GM21526 (cell line): ENCODE results near the gene NISCH.

Experiments used
- ATAC-seq: cut with Tn5 transposase; IDR thresholded peaks from one replicate; pipeline ENCODE4 v1.9.1; 2021; ENCODE audit warnings: moderate library complexity; ENCODE audit not compliant: unreplicated experiment, low FRiP score

NISCH gene

DNA sequence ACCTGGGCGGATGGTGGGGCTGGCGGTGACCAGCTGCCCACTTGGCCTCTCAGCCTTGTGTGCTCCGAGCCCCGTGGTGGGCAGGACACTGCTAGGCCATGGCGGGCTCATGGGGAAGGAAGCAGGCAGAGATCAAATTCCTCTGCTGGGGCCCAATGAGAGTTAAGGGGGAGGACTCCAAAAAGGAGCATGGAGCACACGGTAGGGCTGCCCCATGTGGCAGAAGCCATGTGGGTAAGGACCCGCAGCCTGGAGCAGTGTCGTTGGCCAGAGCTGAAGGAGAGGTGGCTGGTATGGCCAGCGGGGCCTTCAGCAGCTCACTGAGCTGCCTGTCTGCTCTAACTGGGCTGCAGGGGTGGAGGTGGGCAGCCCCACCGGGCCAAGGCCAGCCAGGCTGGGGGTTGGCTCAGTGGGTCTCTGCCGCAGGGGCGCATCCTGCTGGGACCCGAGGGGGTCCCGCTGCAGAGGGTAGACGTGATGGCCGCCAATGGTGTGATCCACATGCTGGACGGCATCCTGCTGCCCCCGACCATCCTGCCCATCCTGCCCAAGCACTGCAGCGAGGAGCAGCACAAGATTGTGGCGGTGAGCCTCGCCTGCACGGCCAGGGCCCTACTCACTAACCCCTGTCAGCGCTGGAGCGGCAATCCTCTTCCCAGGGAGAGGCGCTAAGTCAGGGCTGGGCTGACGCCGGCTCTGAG, 51.0 kb downstream of the NISCH start:
- ATAC-seq = no peak

DNA sequence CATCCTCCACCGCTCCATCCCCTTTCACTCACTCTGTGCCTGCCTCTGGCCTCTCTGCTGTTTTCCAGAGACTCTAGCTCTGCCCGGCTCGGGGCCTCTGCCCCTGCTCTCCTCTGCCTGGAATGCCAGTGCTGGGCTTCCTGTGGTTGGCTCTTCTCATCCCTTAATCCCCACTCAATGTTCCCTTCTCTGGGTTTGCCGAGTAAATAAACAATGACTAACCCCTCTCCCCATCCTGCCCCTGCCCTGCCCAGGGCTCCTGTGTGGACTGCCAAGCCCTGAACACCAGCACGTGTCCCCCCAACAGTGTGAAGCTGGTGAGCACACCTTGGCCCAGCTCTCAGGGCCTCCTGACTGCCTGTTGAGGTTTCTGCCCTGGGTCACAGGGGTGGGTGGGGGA, 52.0 kb downstream of the NISCH start:
- ATAC-seq = no peak

DNA sequence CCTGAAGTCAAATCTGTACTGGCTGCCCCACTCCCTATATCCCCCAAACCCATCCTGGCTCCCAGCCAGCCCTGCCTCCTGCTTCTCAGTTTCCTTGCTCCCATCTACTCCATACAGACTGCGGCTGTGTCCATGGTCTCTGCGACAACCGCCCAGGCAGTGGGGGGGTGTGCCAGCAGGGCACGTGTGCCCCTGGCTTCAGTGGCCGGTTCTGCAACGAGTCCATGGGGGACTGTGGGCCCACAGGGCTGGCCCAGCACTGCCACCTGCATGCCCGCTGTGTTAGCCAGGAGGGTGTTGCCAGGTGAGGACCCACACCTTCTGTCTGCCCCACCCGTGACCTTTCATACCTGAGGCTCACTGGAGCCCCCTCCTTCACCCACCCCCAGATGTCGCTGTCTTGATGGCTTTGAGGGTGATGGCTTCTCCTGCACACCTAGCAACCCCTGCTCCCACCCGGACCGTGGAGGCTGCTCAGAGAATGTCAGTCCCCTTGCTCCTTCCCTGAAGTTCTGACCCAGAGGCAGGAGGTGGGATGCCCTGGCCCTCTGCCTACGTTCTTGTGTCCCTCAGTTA, 54.4 kb downstream of the NISCH start:
- no peak for ATAC-seq

DNA sequence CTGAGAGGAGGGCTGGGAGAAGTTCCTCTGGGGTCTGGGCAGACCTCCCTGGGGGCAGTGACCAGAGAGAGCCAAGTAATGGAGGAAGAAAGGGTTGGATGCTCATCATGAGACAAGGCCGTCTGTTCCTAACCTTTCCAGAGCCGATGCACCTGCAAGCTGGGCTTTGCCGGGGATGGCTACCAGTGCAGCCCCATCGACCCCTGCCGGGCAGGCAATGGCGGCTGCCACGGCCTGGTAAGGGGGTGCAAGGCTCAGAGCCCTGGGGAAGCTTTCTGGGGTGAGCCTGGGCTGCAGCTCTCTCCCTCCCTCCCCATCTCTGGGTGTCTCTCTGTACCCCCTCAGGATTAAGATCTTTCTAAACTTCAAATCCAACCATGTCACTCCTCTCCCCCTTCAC, 56.1 kb downstream of the NISCH start:
- ATAC-seq = no peak

DNA sequence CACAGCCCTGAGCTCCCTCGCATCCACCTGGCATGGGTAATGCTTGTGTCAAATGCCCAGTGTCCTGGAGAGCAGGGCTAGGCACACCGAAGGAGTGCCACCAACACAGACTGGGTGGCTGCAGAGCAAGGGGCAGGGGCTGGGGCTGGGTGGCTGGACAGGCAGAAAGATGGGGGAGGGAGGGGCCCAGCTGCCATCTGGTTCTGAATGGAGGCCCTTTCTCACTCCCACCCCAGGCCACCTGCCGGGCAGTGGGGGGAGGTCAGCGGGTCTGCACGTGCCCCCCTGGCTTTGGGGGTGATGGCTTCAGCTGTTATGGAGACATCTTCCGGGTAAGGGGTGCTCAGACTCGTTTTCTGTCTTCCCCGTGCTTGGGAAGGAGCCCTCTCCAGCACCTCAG, 56.7 kb downstream of the NISCH start:
- ATAC-seq = no peak

DNA sequence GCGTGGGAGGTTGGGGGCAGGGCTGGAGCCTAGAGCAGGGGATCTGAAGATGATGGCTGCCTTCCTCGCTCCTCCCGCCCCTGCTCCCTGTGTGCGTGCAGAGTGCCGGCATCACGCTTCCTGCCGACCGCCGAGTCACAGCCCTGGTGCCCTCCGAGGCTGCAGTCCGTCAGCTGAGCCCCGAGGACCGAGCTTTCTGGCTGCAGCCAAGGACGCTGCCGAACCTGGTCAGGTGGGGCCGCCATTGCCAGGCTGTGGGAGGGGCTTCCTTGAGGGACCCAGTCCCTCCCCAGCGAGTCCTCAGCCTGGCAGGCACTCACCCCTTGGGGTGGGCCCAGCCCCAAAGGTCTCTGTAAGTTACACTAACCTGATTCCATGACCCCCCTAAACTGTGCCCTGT, 57.3 kb downstream of the NISCH start:
- ATAC-seq = no peak

DNA sequence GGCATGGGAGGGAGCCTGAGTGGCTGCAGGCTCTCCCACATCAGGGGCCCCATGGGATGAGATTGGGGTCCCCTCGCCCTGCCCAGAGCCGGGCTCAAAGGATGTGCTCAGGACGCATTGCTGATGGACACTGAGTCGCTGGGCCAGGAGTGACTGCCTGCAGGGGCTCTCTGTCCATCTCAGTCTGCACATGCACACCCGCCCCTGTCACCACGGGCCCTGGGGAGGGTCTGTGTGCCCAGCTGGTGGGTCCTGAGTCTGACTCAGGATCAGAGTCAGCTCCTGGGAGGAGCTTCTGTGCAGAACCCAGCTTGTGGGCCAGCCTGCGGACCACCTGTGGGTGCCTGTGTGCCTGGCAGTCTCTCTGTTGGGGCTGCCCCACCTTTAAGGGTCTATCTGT, 57.9 kb downstream of the NISCH start:
- ATAC-seq = no peak

DNA sequence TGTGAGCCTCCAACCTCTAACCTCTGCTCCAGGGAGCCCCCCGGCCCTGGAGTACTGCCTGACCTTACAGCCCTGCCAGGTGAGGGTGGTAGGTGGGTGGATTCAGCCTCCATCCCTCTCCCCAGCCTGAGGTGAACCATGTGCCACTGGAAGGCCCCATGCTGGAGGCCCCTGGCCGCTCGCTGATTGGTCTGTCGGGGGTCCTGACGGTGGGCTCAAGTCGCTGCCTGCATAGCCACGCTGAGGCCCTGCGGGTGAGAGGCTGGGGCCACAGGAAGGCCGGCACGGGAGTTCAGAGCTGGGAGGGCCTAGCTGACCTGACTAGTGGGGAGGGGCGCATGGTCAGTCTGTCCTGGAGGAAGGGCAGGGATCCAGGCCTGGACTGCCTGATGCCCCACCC, 59.2 kb downstream of the NISCH start:
- ATAC-seq = no peak

DNA sequence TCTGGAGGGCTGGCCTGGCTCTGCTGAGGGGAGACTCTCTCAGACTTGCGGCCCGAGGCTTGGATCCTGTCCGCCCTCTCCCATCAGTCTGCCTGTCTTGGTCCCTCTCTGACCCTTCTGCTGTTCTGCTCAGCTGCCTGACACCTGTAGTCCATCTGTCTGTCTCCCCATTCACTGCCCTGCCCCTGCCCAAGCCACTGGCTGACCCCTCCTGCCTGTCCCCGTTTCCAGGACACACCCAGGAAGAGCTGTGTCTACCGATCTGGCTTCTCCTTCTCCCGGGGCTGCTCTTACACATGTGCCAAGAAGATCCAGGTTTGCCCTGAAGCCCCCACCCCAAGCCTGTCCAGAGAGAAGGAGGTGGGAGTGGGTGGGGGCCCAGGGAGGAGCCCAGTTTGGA, 59.8 kb downstream of the NISCH start:
- ATAC-seq = no peak

DNA sequence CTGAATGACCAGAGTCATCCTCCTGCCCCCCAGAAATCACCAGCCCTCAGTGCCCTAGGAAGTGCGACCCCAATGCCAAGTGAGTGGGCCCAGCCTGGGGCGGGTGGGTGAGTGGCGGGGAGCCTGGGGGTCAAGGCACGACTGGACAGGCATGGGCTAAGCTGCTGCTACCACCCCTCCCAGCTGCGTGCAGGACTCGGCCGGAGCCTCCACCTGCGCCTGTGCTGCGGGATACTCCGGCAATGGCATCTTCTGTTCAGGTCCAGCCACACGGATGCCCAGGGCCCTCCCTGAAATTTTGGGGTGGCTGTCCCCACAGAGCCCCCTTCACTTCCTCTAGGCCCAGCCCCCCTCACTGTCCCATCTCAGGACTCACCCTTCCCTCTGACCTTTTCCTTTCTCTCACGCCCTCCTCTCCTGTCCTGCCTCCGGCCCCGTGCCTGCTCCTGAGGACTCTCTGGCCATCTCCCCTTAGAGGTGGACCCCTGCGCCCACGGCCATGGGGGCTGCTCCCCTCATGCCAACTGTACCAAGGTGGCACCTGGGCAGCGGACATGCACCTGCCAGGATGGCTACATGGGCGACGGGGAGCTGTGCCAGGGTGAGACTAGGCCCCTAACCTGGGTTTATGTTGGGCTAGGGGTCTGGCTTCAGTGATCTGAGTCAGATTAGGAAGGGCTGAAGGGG, 61.2 kb downstream of the NISCH start:
- no peak for ATAC-seq

DNA sequence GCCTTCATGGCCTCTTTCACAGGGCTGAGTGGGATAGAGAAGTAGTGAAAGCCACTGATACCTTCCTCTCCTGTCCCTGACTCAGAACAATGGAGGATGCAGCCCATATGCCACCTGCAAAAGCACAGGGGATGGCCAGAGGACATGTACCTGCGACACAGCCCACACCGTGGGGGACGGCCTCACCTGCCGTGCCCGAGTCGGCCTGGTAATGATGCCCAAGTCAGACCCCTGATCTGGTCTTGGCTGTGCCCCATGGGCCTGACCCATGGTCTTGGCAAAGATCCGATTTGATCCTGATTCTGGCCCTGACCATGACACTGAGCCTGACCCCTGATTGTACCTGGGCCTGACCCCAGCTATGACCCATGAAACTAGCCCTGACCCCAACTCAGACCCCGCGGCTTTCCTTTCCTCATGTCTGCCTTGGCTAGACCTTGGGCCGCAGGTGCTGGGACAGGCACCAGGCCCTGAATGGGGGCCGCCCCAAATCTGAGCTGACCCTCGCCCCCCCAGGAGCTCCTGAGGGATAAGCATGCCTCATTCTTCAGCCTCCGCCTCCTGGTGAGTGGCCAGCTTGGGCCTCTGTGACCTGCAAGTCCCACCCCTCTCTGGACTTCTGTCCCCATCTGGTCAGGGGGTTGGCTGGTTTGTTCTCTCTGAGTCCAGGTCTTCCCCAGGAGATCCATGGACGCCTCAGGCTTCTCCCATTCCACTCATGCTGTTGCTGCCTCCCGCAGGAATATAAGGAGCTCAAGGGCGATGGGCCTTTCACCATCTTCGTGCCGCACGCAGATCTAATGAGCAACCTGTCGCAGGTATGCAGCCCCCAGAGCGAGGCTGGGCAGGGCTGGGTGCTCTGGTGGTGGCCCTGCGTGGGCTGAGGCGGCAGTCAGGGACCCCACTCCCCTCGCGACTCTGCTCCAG, 62.7 kb downstream of the NISCH start:
- ATAC-seq = no peak

DNA sequence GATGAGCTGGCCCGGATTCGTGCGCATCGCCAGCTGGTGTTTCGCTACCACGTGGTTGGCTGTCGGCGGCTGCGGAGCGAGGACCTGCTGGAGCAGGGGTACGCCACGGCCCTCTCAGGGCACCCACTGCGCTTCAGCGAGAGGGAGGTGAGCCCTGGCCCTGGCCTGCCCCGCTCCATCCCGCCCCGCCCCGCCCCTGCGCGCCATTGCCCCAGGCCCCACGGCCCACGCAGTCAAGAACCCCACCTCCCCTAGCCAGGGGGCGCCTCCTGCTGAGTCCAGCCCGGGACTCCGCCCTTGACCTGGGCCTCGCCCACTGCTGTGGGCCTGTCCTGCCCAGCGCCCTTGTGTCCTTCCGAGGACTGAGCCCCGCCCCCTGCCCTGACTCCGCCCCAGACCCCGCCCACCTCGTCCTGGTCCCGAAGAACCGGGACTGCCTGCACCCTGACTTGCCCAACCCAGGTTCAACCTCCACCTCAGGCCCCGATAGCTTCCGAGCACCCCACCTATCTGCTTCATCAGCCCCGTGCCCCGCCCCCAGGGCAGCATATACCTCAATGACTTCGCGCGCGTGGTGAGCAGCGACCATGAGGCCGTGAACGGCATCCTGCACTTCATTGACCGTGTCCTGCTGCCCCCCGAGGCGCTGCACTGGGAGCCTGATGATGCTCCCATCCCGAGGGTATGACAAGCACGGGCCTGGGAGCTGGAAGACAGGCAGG, 63.5 kb downstream of the NISCH start:
- no peak for ATAC-seq

DNA sequence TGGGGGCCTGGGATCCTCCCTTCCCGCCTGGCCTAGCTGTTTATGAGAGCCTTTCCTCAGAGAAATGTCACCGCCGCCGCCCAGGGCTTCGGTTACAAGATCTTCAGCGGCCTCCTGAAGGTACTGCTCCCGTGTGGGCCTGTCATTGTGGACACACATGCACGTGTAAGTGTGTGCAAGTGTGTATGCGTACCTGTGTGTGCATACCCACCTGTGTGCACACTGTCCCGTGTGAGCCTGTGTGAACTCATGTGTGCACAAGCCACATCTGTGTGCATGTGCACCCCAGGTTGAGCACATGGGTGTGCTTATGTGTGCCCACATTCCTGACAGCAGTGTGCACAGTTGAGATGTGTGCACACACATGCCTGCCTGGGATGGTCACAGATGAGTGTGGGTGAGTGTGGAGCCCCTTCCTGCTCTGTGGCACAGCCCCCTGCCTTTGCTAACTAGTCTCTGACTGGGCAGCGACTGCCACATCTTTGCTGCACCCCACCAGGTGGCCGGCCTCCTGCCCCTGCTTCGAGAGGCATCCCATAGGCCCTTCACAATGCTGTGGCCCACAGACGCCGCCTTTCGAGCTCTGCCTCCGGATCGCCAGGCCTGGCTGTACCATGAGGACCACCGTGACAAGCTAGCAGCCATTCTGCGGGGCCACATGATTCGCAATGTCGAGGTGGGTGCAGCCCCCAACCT, 64.2 kb downstream of the NISCH start:
- no peak for ATAC-seq

DNA sequence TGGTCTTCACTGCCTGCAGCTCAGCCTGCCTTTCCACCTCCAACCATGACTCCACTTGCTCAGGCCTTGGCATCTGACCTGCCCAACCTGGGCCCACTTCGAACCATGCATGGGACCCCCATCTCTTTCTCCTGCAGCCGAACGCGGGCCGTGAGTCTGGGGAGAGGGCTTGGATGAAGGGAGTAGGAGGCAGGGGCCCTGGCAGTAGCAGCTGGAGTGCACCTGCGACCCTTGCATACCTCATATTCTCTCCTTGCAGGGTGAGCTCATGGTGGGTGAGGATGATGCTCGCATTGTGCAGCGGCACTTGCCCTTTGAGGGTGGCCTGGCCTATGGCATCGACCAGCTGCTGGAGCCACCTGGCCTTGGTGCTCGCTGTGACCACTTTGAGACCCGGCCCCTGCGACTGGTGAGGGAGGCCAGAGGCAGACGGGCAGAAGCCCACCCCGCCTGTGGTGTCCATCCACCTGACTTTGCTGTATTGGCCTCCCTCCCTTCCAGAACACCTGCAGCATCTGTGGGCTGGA, 64.8 kb downstream of the NISCH start:
- ATAC-seq = no peak

DNA sequence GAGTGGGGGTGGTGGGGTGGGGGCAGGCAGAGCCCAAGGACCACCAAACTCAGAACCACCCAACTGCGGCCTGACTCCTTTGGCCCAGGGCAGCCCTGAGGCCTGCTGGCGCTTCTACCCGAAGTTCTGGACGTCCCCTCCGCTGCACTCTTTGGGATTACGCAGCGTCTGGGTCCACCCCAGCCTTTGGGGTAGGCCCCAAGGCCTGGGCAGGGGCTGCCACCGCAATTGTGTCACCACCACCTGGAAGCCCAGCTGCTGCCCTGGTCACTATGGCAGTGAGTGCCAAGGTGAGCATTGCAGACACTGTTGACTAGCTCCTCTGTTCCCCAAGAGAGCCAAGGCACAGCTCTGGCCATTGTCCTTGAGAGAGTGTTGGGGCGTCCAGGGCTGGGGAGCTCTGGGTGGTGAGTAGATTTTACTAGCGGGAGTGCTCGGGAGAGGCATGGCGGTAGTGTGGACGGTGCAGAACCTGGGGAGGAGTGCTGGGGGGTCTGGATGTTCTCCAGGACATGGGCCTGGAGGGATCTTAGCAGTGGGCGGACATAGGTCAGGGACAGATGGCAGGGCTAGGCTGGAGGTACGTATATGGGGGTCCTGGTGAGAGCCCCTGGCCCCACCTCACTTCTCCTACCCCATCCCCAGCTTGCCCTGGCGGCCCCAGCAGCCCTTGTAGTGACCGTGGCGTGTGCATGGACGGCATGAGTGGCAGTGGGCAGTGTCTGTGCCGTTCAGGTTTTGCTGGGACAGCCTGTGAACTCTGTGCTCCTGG, 65.5 kb downstream of the NISCH start:
- ATAC-seq = no peak

DNA sequence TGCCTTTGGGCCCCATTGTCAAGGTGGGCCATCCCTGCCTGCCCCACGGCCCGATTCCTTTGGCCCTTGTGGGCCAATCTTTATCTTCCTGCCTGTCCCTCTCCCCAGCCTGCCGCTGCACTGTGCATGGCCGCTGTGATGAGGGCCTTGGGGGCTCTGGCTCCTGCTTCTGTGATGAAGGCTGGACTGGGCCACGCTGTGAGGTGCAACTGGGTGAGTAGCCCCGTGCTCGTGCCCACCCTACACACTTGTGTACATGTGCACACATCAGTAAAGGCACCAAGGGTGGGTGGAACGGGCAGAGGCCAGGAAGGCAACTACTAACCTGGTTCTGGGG, 66.1 kb downstream of the NISCH start:
- ATAC-seq = no peak

DNA sequence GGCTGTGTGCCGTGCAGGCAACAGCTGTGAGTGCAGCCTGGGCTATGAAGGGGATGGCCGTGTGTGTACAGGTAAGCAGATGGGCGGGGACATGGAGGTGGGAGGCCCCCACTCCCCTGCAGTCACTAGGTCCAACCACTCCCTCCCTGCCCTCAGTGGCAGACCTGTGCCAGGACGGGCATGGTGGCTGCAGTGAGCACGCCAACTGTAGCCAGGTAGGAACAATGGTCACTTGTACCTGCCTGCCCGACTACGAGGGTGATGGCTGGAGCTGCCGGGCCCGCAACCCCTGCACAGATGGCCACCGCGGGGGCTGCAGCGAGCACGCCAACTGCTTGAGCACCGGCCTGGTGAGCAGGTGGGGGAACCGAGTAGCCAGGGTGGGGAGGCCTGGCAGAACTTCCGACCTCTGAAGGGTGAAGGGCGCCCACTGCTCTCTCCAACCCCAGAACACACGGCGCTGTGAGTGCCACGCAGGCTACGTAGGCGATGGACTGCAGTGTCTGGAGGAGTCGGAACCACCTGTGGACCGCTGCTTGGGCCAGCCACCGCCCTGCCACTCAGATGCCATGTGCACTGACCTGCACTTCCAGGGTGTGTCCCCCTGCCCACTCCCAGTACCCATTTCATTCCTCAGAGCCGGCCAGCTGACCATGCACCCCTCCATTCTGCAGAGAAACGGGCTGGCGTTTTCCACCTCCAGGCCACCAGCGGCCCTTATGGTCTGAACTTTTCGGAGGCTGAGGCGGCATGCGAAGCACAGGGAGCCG, 66.7 kb downstream of the NISCH start:
- ATAC-seq = no peak

DNA sequence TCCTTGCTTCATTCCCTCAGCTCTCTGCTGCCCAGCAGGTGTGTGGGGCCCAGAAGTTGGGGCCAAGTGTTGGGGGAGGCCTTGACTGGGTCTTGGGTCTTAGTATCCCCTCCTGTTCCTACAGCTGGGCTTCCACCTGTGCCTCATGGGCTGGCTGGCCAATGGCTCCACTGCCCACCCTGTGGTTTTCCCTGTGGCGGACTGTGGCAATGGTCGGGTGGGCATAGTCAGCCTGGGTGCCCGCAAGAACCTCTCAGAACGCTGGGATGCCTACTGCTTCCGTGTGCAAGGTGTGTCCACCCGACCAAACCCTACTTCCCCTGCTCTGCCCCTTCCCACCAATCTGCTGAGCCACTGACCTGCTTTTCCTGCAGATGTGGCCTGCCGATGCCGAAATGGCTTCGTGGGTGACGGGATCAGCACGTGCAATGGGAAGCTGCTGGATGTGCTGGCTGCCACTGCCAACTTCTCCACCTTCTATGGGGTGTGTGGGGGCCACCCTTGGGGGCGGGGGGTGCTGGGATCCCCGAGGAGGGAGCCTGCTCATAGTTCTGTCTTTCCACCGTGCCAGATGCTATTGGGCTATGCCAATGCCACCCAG, 67.3 kb downstream of the NISCH start:
- no peak for ATAC-seq
